Kidney capillary endothelial cell (primary cell): ENCODE measurements around the gene SPAG9.
"Not testable (repeated sequence)": the region's sequence is repeated elsewhere in the genome, so short reads cannot be mapped to it uniquely, and the experiment has no call there.

ENCODE experiments used
- DNase-seq: peaks from one replicate; pipeline ENCODE4 v3.0.0-alpha.2; 2018; ENCODE audit warnings: low spot score

The SPAG9 gene

GRCh38 chr17:50953831-50954601, 166.7 kb downstream of the SPAG9 start:
- peak; percentile 63 for DNase-seq

GRCh38 chr17:50953518-50953830, 167.2 kb downstream of the SPAG9 start:
- no peak for DNase-seq

GRCh38 chr17:50952889-50953288, 167.8 kb downstream of the SPAG9 start:
- no peak for DNase-seq

- DNase-seq: no peak
These were observed 168.7 kb downstream of the SPAG9 start for GRCh38 chr17:50952013-50952412.

GRCh38 chr17:50949989-50950877, 170.4 kb downstream of the SPAG9 start:
- peak; percentile 56 for DNase-seq

- DNase-seq: no peak
These were observed 171.3 kb downstream of the SPAG9 start for GRCh38 chr17:50949128-50949988.

GRCh38 chr17:50948711-50949110, 172.0 kb downstream of the SPAG9 start:
- DNase-seq: no peak

- no peak for DNase-seq
These were observed 172.7 kb downstream of the SPAG9 start for GRCh38 chr17:50947782-50948543.

GRCh38 chr17:50946891-50947781, 173.5 kb downstream of the SPAG9 start:
- DNase-seq: no peak

- no peak for DNase-seq
These were observed 174.3 kb downstream of the SPAG9 start for GRCh38 chr17:50946223-50946890.

GRCh38 chr17:50945779-50946222, 174.9 kb downstream of the SPAG9 start:
- no peak for DNase-seq

GRCh38 chr17:50944902-50945720, 175.6 kb downstream of the SPAG9 start:
- no peak for DNase-seq

GRCh38 chr17:50944054-50944901, 176.4 kb downstream of the SPAG9 start:
- DNase-seq: peak; percentile 26

- no peak for DNase-seq
These were observed 177.1 kb downstream of the SPAG9 start for GRCh38 chr17:50943575-50943933.

- DNase-seq: not testable (repeated sequence)
These were observed 179.0 kb downstream of the SPAG9 start for GRCh38 chr17:50941676-50942048.

- no peak for DNase-seq
These were observed 180.6 kb downstream of the SPAG9 start for GRCh38 chr17:50939795-50940684.

GRCh38 chr17:50939542-50939794, 181.2 kb downstream of the SPAG9 start:
- DNase-seq: no peak
